DND-41 (cell line): ENCODE data around the gene PPP3R1.

Experiments used
- ATAC-seq: fragments of 200-7000 bp; cut with Tn5 transposase; 3 replicates; pipeline ENCODE4 v1.9.1; 2021; ENCODE audit warnings: low read depth; ENCODE audit not compliant: insufficient read depth
- DNase-seq: peaks from one replicate; pipeline ENCODE4 v3.0.0-alpha.2; 2020
- H2AFZ ChIP-seq: 2 replicates; pipeline ENCODE4 v1.6.0; 2012; ENCODE audit warnings: low read depth, low read length
- H3K27ac ChIP-seq: 2 replicates; pipeline ENCODE4 v1.5.1; 2012; ENCODE audit warnings: low read length, inconsistent platforms
- H3K27me3 ChIP-seq: fragments of 200-600 bp; sonication (generic); 2 replicates; pipeline ENCODE4 v1.6.0; 2012; ENCODE audit warnings: low read length, mild to moderate bottlenecking, inconsistent platforms; ENCODE audit not compliant: insufficient read depth, poor library complexity
- H3K36me3 ChIP-seq: 2 replicates; pipeline ENCODE4 v1.5.1; 2012; ENCODE audit warnings: low read length, inconsistent platforms; ENCODE audit not compliant: insufficient read depth
- H3K4me1 ChIP-seq: 2 replicates; pipeline ENCODE4 v1.5.1; 2012; ENCODE audit warnings: mild to moderate bottlenecking, low read length; ENCODE audit not compliant: insufficient read depth
- H3K4me2 ChIP-seq: 2 replicates; pipeline ENCODE4 v1.6.0; 2012; ENCODE audit warnings: mild to moderate bottlenecking, moderate library complexity, low read length, inconsistent platforms; ENCODE audit not compliant: insufficient read depth
- H3K4me3 ChIP-seq, 2 experiments: fragments of 200-600 bp in 1 of 2; shearing (Covaris generic) in 1 of 2; 2 replicates each; pipeline ENCODE4 v1.5.1; 2012 to 2016; ENCODE audit warnings: inconsistent platforms in 2 of 2, low read length in 2 of 2, mild to moderate bottlenecking in 2 of 2, low read depth in 1 of 2, moderate library complexity in 1 of 2
- H3K79me2 ChIP-seq: 2 replicates; pipeline ENCODE4 v1.6.0; 2012; ENCODE audit warnings: low read length, inconsistent platforms; ENCODE audit not compliant: insufficient read depth
- H3K9ac ChIP-seq: 2 replicates; pipeline ENCODE4 v1.6.0; 2012; ENCODE audit warnings: low read depth, mild to moderate bottlenecking, inconsistent platforms, low read length, moderate library complexity
- H3K9me3 ChIP-seq: 2 replicates; pipeline ENCODE4 v1.5.1; 2012; ENCODE audit warnings: low read length, moderate library complexity, mild to moderate bottlenecking, inconsistent platforms; ENCODE audit not compliant: insufficient read depth, severe bottlenecking
- H4K20me1 ChIP-seq: 2 replicates; pipeline ENCODE4 v1.6.0; 2012; ENCODE audit warnings: low read length; ENCODE audit not compliant: insufficient read depth
- EZH2 ChIP-seq: IDR thresholded peaks from 3 replicates; pipeline ENCODE4 v1.6.1; 2012; ENCODE audit warnings: borderline replicate concordance, low read depth, mild to moderate bottlenecking, moderate library complexity, low read length, inconsistent platforms; ENCODE audit not compliant: severe bottlenecking
- TF ChIP-seq, protein P1 (sequence below): IDR thresholded peaks from 2 replicates; pipeline ENCODE4 v1.5.1; 2012; ENCODE audit warnings: borderline replicate concordance, low read length, moderate library complexity, mild to moderate bottlenecking; ENCODE audit not compliant: poor library complexity, severe bottlenecking; ENCODE audit errors: extremely low read depth

Gene PPP3R1

DNA sequence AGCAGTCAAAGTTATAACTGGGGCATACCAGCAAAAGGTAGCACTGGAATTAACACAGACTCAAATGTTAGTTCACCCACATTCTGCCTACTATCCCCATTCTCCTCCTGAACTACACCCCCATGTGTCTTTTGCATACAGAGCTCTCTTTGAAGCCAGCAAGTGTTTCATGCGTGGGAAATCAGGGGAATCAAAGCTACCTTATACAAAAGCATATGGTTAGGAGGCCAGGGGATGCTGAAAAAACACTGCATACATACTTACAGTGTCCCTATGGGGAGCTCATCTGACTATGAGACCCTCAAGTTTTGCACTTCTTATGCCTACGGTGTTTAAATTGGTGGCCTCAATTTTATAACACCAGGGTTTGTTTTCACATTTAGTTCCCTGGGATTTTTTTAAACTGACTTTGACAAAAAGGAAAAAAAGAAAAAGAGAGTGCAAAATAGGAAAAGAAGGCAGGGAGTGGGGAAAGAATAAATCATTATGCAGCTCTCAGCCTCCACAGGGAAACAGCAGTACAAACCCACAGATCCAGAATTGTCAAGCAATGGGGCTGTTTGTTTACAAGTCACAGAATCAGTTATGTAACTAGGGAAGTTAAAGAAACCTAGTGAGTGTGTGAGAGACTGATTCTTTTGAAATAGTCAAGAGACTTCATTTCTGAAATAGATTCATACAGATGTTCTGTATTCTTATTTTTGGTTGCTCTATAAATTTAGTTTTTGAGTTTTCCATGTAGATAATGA, 20.1 kb upstream of the PPP3R1 start:
- Histone ChIP-seq H2AFZ (no peak overlapping the region), H4K20me1 (no peaks in the 10 kb centered on the region), H3K4me2 (no peak overlapping the region), H3K27me3 (peaks cover 5% of the 10 kb centered on the region), H3K36me3 (no peaks in the 10 kb centered on the region), H3K4me1 (no peaks in the 10 kb centered on the region), H3K27ac (no peak overlapping the region), H3K79me2 (no peaks in the 10 kb centered on the region), H3K9ac (no peak overlapping the region), H3K4me3 (no peak overlapping the region), H3K9me3 (no peaks in the 10 kb centered on the region)
- no peak for ATAC-seq
- no peak for DNase-seq
- TF ChIP-seq EZH2, result no peak

DNA sequence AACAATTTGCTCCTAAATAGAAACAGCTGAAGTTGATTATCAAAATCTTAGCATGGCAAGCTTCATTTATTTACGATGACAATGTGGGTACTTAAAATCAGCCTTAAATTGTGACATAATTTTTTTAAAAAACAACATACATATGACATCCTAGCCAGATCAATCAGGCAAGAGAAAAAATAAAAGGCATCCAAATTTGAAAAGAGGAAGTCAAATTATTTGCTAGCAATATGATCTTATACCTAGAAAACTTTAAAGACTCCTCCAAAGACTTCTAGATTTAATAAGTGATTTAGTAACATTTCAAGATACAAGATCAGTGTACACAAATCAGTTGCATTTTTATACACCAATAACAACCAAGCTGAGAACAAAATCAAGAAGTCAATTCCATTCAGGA, 14.3 kb upstream of the PPP3R1 start:
- Histone ChIP-seq H3K79me2 (no peaks in the 10 kb centered on the region), H3K4me1 (no peaks in the 10 kb centered on the region)
- TF ChIP-seq, protein P1, sequence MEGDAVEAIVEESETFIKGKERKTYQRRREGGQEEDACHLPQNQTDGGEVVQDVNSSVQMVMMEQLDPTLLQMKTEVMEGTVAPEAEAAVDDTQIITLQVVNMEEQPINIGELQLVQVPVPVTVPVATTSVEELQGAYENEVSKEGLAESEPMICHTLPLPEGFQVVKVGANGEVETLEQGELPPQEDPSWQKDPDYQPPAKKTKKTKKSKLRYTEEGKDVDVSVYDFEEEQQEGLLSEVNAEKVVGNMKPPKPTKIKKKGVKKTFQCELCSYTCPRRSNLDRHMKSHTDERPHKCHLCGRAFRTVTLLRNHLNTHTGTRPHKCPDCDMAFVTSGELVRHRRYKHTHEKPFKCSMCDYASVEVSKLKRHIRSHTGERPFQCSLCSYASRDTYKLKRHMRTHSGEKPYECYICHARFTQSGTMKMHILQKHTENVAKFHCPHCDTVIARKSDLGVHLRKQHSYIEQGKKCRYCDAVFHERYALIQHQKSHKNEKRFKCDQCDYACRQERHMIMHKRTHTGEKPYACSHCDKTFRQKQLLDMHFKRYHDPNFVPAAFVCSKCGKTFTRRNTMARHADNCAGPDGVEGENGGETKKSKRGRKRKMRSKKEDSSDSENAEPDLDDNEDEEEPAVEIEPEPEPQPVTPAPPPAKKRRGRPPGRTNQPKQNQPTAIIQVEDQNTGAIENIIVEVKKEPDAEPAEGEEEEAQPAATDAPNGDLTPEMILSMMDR, result no peak
- no peak for TF ChIP-seq EZH2

DNA sequence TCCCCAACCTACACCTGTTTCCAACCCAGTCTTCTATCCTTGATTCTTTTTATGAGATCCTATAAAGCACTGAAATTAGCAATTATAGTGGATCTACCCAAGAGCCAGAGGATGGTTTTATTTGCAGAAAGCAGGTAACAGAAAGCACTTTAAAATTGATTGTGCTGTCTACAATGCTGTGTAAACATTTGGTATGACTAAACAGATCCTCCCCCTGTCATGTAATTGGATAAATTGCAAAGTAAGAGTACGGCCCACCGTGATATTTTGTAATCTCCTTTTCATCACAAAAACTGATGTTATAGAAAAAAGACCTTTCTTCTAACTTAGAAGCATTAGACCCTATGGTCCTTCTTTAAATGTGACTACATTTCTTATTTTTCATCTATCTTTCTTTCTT, 11.3 kb upstream of the PPP3R1 start:
- Histone ChIP-seq H2AFZ (no peak overlapping the region), H3K4me2 (no peak overlapping the region), H3K9me3 (no peaks in the 10 kb centered on the region), H3K4me1 (no peaks in the 10 kb centered on the region), H3K27ac (no peak overlapping the region), H3K27me3 (no peaks in the 10 kb centered on the region), H3K79me2 (no peaks in the 10 kb centered on the region), H3K4me3 (no peak overlapping the region), H3K36me3 (no peaks in the 10 kb centered on the region), H3K9ac (no peak overlapping the region), H4K20me1 (no peaks in the 10 kb centered on the region)
- ATAC-seq (no peak), DNase-seq (no peak)
- TF ChIP-seq EZH2, result no peak
- TF ChIP-seq, protein P1, result no peak

More for the DNA sequence above, 14.3 kb upstream of the PPP3R1 start:
- Histone ChIP-seq H2AFZ (no peak overlapping the region), H3K27ac (no peak overlapping the region), H3K9me3 (no peaks in the 10 kb centered on the region), H3K9ac (no peak overlapping the region), H3K4me2 (no peak overlapping the region), H3K27me3 (no peaks in the 10 kb centered on the region), H3K4me3 (no peak overlapping the region), H4K20me1 (no peaks in the 10 kb centered on the region), H3K36me3 (no peaks in the 10 kb centered on the region)
- no peak for ATAC-seq
- no peak for DNase-seq

DNA sequence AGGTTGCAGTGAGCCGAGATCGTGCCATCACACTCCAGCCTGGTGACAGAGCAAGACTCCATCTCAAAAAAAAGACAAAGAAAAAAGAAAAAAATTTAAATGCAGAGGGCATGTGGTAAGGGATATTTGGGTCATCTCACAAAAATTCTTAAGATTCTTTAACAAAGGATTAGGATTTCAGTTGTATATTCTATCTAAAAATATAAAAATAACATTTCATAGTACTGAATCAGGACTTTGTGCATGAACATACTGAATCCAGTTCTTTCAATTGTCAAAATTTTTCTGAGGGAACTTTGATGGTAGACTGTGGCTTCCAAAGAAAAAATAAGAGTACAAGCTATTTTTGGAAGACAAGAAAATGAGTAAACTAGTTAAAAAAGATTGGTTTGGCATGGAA, 6.5 kb upstream of the PPP3R1 start:
- ATAC-seq (no peak), DNase-seq (no peak)
- Histone ChIP-seq H3K36me3 (no peaks in the 10 kb centered on the region), H3K27me3 (no peaks in the 10 kb centered on the region), H3K9ac (no peak overlapping the region), H3K4me2 (no peak overlapping the region), H3K4me1 (peaks cover 22% of the 10 kb centered on the region), H3K9me3 (no peaks in the 10 kb centered on the region), H4K20me1 (no peaks in the 10 kb centered on the region), H3K79me2 (peaks cover 3% of the 10 kb centered on the region), H3K27ac (no peak overlapping the region), H2AFZ (no peak overlapping the region), H3K4me3 (no peak overlapping the region)
- TF ChIP-seq EZH2, result no peak
- TF ChIP-seq, protein P1, result no peak
